Endometrium (tissue), 2 donors: ENCODE measurements around the gene PABPN1L.

Experiments used
- FAIRE-seq: peaks from 2 replicates; lab custom pipeline; 2012; peaks lifted over from hg19 to GRCh38; lab: Jason Lieb, UNC
- donor health status: control.
- donor health status: control.

The PABPN1L gene

GRCh38 chr16:88868974-88869672 is 2.7 kb upstream of the PABPN1L start:
- FAIRE-seq, result no peak

GRCh38 chr16:88867581-88868246 is 1.3 kb upstream of the PABPN1L start:
- FAIRE-seq, result no peak

GRCh38 chr16:88865742-88866141 is 718 bp downstream of the PABPN1L start:
- FAIRE-seq, result no peak

- no peak for FAIRE-seq
Measured at GRCh38 chr16:88865310-88865709, 1.1 kb downstream of the PABPN1L start.

- no peak for FAIRE-seq
Measured at GRCh38 chr16:88864521-88864920, 1.9 kb downstream of the PABPN1L start.

- FAIRE-seq, result no peak
Measured at GRCh38 chr16:88864099-88864498, 2.4 kb downstream of the PABPN1L start.

- FAIRE-seq, result no peak
Measured at GRCh38 chr16:88863426-88863825, 3.0 kb downstream of the PABPN1L start.

GRCh38 chr16:88862968-88863367 is 3.5 kb downstream of the PABPN1L start:
- no peak for FAIRE-seq

- no peak for FAIRE-seq
Measured at GRCh38 chr16:88861359-88861758, 5.1 kb downstream of the PABPN1L start.

GRCh38 chr16:88859381-88860091 is 6.9 kb downstream of the PABPN1L start:
- no peak for FAIRE-seq

GRCh38 chr16:88857728-88858339 is 8.6 kb downstream of the PABPN1L start:
- FAIRE-seq, result no peak

GRCh38 chr16:88856828-88857727 is 9.4 kb downstream of the PABPN1L start, which contains the start of the genes GALNS and TRAPPC2L:
Gene GALNS, minus strand, starts transcription at chr16:88856947. Its CDS starts 70 bp downstream, at chr16:88856877.
Gene TRAPPC2L, plus strand, starts transcription at chr16:88857127. Its CDS starts 24 bp downstream, at chr16:88857151.
- FAIRE-seq, result no peak

- FAIRE-seq, result no peak
Measured at GRCh38 chr16:88856122-88856827, 10.2 kb downstream of the PABPN1L start.

- FAIRE-seq, result no peak
Measured at GRCh38 chr16:88855736-88856121, 10.7 kb downstream of the PABPN1L start.

GRCh38 chr16:88855176-88855575 is 11.3 kb downstream of the PABPN1L start:
- no peak for FAIRE-seq

- FAIRE-seq, result no peak
Measured at GRCh38 chr16:88854306-88855111, 12.0 kb downstream of the PABPN1L start.

- no peak for FAIRE-seq
Measured at GRCh38 chr16:88853325-88853941, 13.0 kb downstream of the PABPN1L start.

GRCh38 chr16:88851616-88852015 is 14.8 kb downstream of the PABPN1L start:
- no peak for FAIRE-seq

- FAIRE-seq, result no peak
Measured at GRCh38 chr16:88850531-88851199, 15.8 kb downstream of the PABPN1L start.
